Ramos (cell line): ENCODE measurements around the gene DTNB.
"Not testable (repeated sequence)": the region's sequence is repeated elsewhere in the genome, so short reads cannot be mapped to it uniquely, and the experiment has no call there.

Experiments
- in situ Hi-C: fragments of 300-500 bp; cut with MboI; formaldehyde crosslinking; loops from one replicate; pipeline ENCODE4 v1.14.3; 2022; ENCODE audit warnings: low sequenced_read_pairs; ENCODE audit not compliant: unreplicated experiment

Gene DTNB

DNA sequence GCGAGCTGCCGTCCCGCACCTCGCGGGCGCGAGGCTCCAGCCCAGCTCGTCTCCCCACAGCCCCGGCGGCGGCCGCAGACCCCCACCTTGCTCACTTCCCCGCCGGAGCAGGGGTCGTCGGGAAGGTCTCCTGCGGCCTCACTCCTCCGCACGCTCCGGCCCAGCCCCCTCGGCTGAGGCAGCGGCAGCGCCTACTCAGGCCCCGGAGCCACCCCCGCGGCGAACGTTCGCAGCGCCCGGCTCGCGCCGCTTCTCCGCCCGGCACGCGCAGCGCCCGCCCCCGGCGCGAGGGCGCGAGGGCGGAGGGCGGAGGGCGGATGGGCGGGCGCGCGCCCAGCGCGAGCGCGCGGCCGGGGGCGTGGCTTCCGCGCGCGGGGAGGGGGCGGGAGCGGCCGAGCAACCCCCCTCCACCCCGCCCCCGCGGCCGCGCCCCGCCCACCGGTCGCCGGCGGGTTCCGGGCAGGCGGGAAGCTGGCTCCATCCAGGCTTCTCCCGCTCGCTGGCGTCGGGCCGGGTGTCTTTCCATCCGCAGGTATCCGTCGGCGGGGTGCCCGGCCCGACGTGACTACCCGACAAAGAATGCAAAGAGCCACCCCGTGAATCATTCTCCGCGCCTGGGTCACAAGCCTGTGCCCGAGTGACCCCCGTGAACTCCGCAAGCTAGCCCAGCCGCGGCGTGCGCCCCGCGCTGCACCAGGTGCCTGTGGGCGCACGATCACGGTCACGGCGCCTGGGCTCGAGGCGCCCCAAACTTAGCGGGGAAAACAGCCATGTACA is at the start of gene DTNB:
Gene DTNB, minus strand, starts transcription at position 278 of the 777 bp plus-strand sequence. CDS start 20,917 bp downstream, outside the sequence.
- in situ Hi-C loops = no loop called here

DNA sequence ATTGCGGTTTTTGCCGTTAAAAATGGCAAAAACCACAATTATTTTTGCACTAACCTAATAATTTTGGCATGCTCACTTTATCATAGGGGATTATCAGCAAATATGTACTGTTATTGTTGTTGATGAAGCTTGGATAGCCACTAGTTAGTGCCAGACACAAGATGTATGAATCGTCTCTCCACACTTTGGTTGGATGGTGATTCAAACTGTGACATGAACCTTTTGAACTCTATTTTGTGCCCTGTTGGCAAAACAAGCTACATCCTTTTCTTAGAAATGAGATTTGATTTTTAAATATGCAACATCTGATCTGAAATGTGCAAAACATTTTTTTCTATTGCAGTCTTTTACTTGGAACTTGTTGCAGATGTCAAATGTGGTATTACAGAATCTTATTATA is 48.8 kb upstream of the DTNB start:
- in situ Hi-C loops = no loop called here

DNA sequence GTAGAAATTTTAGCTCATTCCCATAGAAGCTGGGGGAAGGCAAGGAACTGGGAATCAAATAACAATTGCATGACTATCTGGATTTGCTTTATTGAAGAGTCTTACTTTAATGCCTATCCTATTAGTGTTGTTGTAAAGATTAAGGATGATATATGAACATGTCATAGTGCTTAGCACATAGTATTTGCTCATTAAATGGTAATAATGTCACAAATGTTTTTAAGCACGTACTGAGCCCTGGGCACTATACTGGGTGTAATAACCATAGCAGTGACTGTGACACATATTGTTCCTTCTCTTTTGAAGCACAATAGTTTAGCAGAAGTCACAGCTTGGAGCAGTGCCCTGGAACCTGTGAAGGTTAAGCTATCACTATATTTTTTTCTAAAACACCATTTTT is 47.2 kb upstream of the DTNB start:
- in situ Hi-C loops = no loop called here

DNA sequence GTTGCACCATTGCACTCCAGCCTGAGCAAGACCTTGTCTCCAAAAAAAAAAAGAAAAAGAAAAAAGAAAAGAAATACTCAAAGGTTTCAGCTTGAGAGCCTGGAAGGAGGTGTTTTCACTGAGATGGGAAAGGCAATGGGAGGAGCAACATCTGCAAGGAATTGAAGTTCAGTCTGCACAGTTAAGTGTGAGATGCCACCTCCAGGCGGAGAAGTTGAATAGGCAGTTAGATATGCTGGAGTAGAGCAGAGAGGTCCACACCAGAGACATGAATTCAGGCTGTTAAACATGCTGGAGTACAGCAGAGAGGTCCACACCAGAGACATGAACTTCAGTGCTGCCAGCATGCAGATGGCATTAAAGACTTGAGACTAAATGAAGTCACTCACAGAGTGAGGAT is 41.4 kb upstream of the DTNB start:
- in situ Hi-C loops = no loop called here

DNA sequence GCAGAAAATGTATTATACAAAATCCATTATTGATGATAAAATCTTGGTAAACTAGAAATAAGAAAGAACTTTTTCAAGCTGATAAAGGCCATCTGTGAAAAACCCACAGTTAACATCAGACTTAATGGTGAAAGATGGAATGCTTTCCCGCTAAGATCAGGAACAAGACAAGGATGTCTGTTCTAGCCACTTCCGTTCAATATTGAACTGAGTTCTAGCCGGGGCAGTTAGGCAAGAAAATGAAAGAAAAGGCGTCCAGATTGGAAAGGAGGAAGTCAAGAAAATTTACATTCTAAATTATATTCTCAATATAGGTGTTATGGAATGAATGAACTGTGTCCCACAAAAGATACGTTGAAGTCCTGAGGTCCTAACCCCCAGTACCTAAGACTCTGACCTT is 39.1 kb upstream of the DTNB start:
- in situ Hi-C loops = no loop called here

DNA sequence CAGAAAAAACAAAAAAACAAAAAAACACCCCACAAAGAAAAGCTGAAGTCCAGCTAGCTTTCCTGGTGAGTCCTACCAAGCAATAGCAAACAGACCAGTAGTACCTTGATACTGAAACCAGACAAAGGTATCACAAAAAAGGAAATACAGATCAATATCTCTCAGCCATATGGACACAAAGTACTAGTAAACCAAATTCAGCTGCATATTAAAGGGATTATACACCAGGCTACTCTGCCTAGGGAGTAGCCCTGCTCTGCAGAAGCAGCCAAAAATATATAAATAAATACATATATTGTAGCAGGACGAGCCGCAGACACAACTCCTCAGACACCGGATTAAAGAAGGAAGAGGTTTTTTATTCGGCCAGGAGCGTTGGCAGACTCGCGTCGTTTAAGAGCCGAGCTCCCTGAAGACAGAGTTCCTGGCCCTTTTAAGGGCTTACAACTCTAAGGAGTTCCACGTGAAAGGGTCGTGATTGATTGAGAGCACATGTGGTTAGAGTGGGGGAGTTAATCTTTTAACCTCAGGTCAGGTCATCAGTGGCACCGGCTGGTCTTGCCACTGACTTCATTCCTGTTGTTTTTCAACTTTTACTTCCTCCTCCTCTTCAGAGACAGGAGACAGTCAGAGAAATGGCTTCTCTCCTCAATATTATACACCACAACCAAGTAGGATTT is 38.4 kb upstream of the DTNB start:
- in situ Hi-C loops = no loop called here

DNA sequence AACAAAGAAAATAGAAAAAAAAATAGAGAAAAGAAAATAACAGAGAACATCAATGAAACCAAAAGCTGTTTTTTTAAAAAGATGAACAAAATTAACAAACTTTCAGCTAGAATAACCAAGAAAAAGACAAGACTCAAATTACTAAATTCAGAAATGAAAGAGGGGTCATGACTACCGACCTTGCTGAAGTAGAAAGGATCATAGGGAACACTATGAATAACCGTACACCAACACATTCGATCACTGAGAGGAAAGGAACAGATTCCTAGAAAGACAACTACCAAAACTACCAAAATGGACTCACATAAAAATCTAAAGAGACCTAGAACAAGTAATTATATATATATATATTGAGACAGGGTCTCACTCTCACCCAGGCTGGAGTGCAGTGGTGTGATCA is 37.4 kb upstream of the DTNB start:
- in situ Hi-C loops = no loop called here

DNA sequence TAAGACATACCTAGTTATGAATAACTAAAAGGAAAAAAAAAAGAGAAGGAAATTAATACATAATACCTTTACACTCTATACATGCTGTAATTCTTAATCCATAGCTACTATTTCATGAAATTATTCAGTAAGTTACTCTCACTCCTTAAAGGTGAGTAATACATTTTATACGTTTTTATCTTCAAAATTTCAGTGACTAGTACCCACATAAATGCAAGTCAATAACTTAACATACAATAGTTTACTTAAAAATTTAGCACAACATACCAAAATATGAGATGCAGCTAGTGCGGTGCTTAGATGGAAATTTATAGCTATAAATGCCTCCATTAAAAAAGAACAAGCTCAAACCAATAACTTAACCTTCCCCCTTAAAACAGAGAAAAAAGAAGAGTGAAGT is 36.0 kb upstream of the DTNB start:
- in situ Hi-C loops = no loop called here

DNA sequence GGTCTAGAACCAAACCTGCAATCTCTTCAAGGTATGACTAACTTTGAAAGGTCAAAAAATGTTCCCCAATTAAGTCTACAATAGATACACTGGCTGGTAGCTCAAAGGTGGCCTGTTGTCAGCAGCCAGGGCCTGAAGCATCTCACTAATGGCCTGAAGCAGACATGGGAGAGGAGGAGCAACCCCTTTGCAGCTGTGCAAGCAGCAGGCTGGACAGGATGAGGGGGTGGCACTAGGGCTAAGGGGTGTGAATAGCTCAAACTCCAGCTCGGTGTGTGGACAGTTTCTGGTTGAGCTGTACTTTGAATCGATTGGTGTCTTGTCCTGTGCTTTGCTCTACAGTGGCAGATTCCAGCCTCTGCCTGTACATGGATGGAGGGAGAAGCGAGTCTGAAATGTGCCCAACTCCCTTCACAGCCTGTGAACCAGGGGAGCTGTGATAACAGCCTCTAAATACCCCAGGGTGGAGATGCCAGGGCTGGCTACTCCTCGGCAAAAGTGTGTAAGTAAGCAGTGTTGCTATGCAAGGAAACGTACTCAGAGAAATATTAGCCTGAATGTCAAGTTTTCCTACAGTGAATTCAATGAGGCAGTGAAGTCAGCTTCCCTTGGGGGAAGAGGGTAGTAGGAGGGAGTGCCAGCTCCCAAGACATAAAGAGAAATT is 34.7 kb upstream of the DTNB start:
- in situ Hi-C loops = no loop called here

DNA sequence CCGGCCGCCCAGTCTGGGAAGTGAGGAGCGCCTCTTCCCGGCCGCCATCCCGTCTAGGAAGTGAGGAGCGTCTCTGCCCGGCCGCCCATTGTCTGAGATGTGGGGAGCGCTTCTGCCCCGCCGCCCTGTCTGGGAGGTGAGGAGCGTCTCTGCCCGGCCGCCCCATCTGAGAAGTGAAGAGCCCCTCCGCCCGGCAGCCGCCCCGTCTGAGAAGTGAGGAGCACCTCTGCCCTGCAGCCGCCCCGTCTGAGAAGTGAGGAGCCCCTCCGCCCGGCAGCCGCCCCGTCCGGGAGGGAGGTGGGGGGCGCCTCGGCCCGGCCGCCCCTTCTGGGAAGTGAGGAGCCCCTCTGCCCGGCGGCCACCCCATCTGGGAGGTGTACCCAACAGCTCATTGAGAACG is 32.2 kb upstream of the DTNB start:
- in situ Hi-C loops = not testable (repeated sequence)

DNA sequence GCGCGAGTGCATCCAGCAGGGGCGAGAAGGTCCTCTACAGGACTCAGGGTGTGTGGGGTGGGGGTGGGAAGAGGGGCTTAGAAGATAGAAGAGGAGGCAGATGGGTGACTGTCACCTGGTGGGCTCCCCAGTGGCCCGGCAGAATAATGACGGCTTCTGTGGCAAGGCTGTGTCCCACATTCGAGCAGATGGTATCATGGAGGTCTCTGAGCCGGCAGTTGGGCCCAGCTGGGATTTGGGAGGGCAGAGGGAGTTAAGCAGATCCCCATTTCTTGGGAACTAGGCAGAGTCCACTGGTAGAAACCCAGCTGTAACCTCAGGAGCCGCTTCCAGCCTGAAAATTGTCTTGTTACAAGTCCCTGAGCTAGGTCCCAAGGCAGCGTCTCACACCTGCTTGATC is 28.4 kb upstream of the DTNB start:
- in situ Hi-C loops = no loop called here

DNA sequence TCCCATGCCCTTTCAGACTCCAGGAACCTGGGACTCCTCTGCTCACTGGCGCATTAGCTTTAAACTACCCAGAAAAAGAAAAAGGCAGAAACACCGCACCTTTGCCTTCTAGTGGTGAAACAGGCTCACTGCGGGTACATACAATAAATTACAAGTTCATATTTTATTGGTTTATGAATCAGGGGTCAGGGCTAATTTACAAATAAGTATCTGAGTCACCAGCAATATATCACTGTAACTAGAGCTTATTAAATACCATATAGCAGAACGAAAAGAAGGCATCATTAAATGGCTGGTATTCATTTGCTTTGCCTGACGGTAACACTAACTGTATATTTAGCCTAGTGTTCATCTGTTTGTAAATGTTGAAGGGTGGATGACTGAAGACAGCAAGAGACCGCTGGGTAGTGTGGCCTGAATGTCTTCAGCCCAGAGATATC is 26.9 kb upstream of the DTNB start:
- in situ Hi-C loops = no loop called here

DNA sequence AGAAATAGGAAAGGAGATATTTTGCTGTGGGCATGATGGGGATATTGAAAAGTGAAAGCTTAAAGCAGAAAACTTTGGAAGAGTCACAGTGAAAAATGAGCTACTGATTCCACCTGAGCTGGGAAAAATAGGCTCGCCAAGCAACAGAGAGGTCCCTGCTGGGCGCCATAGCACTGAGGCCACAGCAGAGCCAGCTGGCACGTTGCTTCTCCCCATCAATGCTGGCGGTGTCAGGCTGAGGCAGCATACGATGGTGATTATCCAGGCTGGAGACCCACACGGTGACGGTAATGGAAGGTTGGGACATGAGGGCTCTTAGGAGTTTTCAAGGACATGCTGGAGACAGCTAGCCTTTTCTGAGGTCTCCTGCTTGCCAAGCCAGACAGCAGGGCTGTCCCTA is 25.8 kb upstream of the DTNB start:
- in situ Hi-C loops = no loop called here

DNA sequence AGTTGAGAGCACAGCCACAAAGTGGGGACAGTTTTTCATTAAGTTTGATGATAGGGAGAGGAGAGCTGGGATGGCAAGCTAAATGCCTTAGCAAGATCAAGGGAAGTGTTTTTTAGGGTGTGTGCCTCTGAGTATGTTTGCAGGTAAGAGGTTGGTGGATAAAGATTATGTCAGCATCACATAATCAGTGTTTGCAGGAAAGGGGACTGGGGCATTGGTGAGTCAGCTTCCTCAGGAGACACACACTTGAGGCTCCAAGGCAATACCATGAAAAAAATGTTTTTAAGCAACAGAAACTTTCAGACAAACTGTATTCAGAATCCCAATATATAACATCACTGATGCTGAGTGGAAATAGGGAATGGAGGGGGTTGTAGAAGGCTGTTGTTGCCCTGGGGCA is 25.4 kb upstream of the DTNB start:
- in situ Hi-C loops = no loop called here

DNA sequence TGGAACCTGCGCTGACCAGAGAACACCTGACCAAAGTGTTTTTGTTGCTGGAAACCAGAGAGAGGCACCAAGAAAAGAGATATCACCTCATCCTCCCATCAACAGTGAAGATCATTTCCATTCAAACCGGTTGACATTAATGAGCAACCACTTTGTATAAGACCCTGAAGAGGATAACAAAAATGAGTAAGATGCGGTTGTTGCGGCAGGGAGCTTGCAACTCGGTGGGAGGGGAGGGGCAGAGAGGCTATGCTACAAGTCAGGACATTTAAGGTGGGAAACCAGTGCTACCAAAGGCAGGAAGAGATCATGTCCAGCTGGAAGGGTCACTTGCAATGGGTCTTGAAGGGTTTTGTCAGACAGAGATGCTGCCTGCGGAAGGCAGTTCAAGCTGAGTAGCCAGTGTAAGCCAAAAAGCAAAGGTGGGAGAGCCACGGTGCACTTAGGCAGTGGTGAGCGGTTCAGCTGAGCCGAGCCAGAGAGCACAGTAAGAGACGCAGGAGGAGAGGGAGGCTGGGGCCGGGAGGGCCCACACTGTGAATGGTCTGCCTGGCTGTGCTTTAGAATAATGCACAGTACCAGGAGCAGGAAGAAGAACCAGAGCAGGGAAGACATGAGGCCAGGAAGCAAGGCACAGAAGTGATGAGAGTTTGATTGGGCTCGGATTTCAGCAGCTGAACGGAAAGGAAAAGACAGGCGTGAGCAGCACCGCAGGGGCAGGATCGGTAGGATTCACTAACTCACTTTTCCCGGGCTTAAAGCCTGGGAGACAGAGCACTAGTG is 24.4 kb upstream of the DTNB start:
- in situ Hi-C loops = no loop called here

DNA sequence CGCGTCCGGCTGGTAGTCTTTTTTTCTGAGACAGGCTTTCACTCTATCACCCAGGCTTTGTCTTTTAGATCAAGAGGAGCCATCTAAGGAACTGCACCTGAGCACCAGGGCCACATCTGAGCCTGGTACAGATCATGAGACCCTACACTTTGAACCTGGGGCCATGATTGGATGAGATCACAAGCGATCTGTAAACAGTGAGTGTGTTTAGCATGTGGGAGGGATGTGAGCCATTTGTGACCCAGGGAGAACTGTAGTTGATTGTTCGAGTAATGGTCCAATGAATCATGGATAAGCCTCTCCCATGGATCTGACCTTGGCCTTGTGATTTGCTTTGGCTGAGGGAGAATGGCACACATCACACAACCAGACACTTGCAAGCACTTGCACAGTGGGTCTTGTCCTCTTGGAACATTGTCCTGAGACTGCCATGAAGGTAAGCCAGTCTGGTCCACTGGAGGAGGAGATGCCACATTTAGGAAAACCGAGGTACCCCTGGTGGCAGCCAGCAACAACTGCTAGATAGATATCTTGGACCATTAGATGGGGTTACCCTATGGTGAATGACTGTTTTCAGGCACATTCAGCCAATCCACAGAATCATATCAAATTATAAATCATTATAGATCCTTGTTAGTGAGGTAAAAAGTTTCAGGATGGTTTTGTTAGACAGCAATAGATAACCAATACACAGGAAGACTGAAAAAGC is 19.5 kb upstream of the DTNB start:
- in situ Hi-C loops = no loop called here

DNA sequence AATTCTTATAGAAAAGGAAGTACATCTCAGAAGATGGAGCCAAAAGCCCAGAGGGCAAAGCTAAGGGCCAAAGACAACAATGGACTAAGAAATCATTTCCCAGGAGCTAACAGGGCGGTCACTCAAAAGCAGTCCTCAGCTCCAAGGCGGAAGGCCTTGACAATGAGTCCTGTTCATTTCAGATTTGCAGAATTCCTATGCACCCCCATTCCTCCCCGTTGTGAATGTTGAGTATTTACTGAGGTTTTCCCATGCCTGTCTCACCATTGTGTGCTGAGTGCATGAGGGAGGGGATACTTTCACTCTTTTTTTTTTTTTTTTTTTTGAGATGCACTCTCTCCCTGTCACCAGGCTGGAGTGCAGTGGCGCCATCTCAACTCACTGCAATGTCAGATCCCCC is 18.8 kb upstream of the DTNB start:
- in situ Hi-C loops = no loop called here

DNA sequence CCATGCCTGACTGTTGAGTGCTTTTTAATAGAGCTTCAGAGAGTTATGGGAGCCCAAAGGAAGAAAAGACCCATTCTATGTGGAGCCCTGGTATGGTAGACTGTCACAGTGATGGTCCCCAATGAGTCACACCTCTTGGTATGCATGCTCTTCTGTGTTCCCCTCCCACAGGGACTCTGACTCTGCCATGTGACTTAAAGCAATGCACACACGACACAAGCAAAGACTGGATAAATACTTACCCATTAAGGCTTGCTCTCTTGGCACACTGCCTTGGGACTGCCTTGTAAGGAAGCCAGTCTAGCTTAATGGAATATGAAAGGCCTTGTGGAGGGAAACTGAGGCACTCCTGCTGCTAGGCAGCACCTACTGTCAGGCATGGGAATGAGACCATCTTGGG is 16.7 kb upstream of the DTNB start:
- in situ Hi-C loops = no loop called here

DNA sequence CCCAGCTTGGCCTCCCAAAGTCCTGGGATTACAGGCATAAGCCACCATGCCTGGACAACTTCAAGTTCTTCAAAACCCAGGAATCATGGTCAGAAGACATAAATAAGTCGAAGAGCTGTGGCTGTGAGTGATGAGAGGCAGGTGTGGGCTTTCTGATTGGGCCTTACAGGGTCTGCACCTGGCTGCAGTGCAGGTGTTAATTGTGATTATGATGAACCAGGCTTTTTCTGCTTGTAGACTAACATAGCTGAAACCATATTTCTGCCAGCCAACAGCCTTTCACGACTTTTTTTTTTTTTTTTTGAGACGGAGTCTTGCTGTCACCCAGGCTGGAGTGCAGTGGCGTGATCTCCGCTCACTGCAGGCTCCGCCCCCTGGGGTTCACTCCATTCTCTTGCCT is 14.9 kb upstream of the DTNB start:
- in situ Hi-C loops = no loop called here

DNA sequence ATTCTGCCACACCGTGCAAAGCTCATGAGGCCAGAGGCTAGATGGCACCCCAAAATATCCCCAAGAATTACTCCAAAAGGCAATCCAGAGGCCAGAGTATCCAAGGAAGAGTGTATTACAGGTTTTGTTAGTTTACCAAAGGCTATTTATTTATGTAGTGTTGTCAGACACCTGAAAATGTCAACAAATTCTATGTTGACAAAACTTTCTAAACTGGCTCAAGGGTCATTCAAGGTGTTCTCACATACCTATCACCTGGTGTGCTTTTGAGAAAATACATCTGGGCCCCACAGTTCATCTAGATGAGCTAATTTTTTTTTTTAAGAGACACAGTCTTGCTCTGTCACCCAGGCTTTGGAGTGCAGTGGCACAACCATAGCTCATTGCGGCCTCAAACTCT is 12.4 kb upstream of the DTNB start:
- in situ Hi-C loops = no loop called here
